GM21528 (cell line): ENCODE measurements around the gene DPP6.

ENCODE experiments used
- ATAC-seq: cut with Tn5 transposase; IDR thresholded peaks from one replicate; pipeline ENCODE4 v1.9.1; 2021; ENCODE audit warnings: mild to moderate bottlenecking, moderate library complexity; ENCODE audit not compliant: unreplicated experiment, low FRiP score

Gene DPP6

DNA sequence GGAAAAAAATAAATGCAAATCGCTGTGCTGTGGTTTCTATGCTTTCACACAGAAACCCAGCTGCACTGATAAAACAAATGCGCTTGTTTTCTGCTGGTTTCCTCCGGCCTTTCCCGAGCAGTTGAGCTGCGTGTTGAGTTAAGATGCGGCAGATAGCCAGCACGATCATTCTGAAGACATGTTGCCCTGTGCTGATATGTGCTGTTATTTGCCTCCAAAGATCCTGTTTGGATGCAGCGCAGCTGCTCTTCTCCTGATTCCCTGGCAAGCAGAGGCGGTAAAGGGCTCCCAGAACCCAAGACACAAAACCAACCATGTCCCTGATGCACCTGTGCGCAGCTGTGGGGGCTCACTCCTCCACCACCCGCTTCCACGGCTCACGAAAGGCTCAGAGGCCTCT is 725.3 kb downstream of the DPP6 start:
- ATAC-seq = no peak

DNA sequence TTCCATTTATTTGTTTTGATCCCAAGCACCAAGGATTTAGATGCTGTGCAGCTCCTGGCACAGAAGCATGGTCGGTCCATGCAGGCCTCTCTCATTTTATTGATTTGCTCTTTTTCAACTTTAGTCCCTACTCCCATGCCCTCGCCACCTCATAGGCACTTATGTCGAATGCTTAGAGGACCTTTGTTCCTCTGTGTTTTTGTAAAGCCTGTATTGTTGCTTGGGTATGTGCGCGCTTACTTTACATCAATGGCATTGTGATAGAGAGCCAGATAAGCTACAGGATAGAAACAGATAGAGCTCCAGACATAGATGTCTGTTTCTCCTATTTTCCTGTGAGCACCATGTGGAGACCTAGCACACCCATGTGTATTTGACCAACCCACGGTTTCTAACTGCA is 725.7 kb downstream of the DPP6 start:
- no peak for ATAC-seq

GRCh38 chr7:154781369-154782303 is 729.4 kb downstream of the DPP6 start:
- no peak for ATAC-seq

- no peak for ATAC-seq
These were observed 731.2 kb downstream of the DPP6 start for GRCh38 chr7:154783281-154783909.

DNA sequence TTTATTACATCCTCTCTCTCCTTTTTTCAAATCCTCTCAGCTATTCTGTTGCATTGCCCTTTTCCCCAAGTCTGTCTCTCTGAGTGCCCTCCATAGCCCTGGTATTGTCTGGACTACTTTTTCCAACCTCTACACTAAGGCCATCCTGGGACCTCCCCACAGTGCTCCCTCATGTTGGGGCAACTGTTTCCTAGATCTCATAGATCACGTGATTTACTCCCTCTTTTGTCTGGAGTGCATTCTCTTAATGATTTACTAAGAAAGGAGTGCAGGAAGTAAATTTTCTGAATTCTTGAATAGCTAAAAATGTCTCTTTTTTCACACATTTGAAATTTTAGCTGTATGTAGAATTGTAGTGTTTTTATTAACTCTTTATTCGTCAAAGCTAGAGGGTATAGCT is 733.7 kb downstream of the DPP6 start:
- ATAC-seq = no peak

DNA sequence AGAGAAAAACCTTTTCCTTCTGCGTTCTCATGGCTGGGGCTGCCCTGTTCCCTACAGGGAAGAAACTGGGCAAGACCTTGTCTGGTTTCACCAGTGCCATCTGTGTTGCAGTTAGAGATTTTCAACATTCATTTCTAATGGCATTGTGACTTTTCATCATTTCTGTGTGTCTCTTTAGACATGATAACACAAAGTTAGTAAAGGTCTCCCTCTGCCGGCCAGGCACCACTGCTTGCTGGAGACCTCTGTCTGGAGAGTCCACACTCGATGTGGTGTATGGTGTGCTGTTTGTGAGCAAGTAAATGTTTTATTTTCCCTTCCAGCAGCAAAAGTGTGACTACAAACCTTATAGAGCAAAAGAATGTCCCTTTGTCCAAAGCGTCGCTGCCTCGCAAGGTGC is 737.2 kb downstream of the DPP6 start:
- no peak for ATAC-seq

GRCh38 chr7:154791611-154792010 is 739.4 kb downstream of the DPP6 start:
- no peak for ATAC-seq

DNA sequence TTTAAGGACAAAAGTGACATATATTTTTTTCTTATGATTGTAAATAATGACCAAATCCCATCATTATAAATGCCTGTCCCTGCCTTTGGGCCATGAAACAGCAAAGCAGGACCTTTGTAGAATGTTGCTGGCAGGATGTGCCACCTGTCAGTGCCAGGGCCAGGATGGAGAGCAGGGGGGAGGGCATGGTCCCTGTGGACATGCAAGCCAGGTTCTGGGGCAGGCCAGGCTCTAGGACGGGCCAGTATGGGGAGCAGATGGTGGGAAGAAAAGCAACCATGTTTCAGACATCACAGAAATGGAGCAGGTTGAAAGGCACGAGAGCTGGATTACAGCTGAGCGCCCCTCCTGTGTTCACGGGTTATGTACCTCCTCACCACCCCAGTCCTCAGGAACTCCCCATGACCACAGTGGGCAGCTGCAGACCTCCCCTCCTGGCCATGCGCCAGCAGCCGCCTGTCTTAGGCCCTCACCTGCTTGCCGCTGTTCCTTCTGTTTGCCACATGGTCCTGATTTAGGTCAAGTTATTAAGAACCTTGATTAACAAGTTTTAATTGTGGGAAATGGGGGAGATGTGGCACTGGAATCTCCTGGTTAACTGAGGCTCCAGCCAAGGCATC is 740.3 kb downstream of the DPP6 start:
- ATAC-seq = no peak

DNA sequence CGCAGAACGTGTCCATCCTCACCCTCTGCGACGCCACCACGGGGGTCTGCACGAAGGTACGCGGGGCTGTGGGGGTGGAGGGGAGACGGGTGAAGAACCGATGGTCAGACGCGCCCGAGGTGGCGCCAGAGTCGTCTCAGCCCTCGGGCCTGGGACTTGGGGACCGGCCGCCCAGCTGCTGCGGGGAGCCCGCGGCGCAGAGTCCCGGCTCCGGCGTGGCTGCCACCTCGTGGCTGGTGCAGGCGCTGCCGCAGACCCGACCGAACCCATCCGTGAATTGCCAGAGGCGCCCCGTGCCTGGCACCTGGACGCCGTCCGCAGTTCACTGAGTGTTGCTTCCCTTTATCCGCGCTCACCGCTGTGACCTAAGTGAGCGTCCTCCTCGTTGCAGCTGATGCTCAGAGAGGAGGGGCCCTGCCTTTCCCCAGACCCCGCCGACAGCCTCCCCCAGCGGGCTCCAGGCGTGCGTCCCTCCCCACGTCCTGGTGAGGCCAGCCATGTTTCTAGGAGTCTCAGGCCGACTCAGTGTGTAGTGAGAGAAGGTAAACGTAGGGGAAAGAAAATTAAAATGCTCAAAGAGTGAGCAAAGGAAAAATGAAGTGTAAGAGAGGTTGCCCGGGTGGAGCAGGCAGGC is 742.1 kb downstream of the DPP6 start:
- no peak for ATAC-seq

GRCh38 chr7:154795014-154795413 is 742.8 kb downstream of the DPP6 start:
- no peak for ATAC-seq

GRCh38 chr7:154795437-154795836 is 743.2 kb downstream of the DPP6 start:
- no peak for ATAC-seq

- ATAC-seq = no peak
These were observed 752.3 kb downstream of the DPP6 start for GRCh38 chr7:154804449-154804848.

GRCh38 chr7:154812027-154812426 is 759.8 kb downstream of the DPP6 start:
- no peak for ATAC-seq

DNA sequence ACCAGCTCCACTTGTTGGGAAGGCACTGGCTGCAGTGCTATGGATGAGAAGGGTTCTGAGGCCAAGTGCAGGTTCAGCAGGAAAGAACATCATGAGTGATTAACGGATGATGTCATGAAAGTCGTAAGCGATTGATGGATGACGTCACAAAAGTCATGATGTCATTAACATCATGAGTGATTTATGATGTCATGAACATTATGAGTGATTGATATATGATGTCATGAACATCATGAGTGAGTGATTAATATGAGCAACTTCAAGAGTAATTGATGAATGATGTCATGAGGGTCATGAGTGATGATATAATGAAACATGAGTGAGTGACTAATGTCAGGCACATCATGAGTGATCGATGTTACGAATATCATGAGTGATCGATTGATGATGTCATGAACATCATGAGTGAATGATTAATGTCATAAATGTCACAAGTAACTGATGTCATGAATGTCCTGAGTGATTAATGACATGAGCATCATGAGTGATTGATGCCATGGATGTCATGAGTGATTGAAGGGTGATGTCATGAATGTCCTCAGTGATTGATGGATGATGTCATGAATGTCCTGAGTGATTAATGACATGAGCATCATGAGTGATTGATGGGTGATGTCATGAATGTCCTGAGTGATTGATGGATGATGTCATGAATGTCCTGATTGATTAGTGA is 765.2 kb downstream of the DPP6 start:
- ATAC-seq = no peak

GRCh38 chr7:154827007-154827406 is 774.8 kb downstream of the DPP6 start:
- no peak for ATAC-seq

- no peak for ATAC-seq
These were observed 780.5 kb downstream of the DPP6 start for GRCh38 chr7:154832557-154833138.

GRCh38 chr7:154836021-154836448 is 783.8 kb downstream of the DPP6 start:
- ATAC-seq = no peak

DNA sequence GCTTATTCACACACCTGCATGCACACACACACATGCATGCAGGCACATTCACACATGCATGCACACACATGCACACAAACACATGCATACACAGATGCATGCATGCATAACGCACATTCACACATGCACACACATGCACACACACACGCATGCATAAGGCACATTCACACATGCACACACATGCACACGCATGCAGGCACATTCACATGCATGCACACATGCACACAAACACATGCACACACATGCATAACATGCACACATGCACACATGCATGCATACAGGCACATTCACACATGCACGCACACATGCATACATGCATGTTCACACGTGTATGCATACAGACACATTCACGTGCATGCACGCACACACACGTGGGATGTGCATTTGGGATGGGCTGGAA is 784.9 kb downstream of the DPP6 start:
- no peak for ATAC-seq

GRCh38 chr7:154837622-154838021 is 785.4 kb downstream of the DPP6 start:
- peak; percentile 90 for ATAC-seq

DNA sequence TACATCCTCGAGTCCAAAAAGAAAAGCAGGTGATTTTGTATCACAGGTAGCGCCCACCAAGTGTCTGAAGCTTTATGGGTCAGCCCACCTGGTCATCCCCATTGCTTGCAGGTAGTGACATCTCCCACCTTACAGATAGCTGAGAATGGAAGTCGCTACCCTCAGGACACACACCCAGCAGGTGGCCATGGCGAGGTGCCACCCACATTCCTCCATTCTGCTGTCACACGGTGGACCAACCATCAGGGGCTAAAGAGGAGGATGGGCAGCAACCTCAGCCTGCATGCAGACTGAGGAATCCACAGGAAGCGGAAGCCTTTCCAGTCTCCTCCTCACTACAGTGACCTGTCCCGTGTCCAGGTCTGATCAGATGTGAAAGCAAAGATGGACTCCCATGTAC is 787.9 kb downstream of the DPP6 start:
- no peak for ATAC-seq
